GM21737 (cell line): ENCODE data around the gene POLR2E.
"Not testable (repeated sequence)": the region's sequence is repeated elsewhere in the genome, so short reads cannot be mapped to it uniquely, and the experiment has no call there.

Experiments
- ATAC-seq: cut with Tn5 transposase; IDR thresholded peaks from one replicate; pipeline ENCODE4 v1.9.1; 2021; ENCODE audit warnings: mild to moderate bottlenecking, moderate library complexity; ENCODE audit not compliant: unreplicated experiment

The POLR2E gene

DNA sequence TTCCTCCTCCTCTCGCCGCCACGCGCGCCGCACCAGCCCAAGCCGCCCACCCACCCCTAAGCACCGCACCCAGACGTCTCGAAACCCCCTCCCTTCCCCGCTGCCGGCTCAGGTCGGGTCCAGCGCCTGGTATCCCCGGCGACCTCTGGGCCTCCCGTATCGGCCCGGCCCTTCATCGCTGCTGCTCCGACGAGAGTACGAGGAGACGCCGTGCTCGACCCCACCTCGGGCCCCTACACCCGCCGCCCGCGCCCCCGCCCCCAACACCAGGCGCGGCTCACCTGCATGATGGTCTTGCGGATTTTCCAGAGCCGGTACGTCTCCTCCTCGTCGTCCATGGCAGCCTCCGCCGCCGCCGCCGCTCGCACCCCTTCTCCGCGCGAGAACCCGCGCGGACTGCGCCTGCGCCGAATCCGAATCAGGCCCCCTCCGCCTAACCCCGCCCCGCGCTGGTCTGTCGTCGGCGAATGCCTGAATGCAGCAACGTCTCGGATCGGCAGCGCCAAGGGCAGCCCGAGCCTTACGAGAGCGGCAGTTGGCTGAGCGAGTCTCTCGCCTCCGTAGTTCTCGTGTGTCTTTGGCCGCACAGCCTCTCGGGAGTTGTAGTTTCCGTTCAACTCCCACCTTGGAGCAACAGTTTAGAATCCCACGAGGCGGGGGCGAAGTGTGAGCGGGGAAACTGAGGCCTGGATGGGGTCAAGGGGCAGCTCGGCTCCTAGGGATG lies at the start of gene POLR2E:
TSS of gene POLR2E (minus strand) at position 398 of the 724 bp plus-strand sequence. CDS start at position 338, 60 bp downstream.
- ATAC-seq, result peak; percentile 78

DNA sequence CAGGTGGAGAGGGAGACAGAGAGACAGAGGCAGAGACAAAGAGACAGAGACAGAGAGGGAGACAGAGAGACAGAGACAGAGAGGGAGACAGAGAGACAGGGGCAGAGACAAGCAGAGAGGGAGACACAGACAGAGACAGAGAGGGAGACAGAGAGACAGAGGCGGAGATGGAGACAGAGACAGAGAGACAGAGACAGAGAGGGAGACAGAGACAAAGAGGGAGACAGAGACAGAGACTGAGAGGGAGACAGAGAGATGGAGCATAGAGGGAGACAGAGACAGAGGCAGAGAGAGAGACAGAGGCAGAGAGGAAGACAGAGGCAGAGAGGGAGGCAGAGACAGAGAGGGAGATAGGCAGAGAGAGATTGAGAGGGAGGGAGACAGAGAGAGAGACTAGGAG lies 49.6 kb upstream of the POLR2E start:
- no peak for ATAC-seq

DNA sequence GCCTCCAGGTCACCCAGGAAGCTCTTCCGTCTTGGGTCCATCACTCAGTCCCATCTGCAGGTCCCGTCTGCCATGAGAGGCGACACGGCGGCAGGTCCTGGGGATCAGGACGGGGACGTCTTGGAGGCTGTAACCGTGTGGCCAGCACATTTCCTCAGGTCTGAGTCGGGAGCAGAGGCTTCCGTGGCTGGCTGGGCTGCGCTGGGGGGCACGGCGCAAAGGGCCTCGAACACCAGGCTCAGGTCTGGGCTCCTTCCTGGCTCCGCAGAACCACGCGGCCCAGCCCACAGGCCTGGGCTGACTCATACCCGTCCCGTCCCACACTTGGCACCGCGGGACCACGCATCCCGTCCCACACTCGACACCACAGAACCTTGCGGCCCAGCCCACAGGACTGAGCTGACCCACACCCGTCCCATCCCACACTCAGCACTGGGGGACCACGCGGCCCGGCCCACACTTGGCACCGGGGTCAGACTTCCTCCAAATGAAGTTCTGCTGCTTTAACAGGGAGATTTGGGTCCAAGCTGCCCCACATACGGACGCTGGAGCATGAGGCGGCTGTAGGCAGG lies 48.7 kb upstream of the POLR2E start:
- no peak for ATAC-seq

DNA sequence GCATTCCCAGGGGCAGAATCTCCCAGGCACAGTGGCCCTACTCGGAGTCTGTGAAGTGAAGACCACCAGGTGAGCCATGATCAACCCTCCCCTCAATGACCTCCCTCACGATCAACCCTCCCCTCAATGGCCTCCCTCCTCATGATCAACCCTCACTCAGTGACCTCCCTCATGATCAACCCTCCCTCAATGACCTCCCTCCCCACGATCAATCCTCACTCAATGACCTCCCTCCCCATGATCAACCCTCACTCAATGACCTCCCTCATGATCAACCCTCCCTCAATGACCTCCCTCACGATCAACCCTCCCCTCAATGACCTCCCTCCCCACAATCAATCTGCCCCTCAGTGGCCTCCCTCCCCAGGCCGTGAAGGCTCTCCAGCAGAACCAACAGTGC lies 46.8 kb upstream of the POLR2E start:
- ATAC-seq, result no peak

DNA sequence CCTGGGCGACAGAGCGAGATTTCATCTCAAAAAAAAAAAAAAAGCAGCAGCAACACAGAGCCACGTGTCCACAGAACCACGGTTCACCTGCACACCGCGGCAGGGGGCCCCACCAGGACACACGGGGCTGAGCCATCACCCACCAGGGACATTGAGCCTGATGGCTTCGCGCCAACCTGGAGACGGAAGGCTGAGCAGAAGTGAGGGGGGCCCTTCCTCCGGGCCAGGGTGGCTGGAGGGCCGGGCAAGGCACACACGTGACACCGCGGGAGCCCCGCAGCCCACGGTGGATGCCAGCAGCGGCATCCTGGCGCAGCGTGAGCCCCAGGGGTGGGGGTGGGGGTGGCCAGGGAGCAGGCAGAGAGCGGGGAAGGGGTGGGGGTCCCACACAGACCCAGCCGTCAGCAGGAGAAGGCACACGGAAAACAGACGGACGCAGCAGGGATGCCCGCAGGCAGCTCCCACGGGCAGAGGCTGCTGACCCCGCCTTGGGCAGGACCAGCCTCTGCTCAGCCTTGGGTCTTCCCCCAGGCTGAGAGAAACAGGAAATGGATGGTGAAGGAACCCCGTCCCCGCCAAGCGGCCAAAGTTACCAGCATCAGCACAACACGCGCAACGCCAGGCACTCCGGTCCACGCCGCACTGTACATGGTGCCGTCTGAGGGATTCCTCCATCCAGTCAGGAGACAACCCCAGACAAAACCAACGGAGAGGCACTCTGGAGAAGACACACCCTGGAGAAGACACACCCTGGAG lies 45.3 kb upstream of the POLR2E start:
- no peak for ATAC-seq

DNA sequence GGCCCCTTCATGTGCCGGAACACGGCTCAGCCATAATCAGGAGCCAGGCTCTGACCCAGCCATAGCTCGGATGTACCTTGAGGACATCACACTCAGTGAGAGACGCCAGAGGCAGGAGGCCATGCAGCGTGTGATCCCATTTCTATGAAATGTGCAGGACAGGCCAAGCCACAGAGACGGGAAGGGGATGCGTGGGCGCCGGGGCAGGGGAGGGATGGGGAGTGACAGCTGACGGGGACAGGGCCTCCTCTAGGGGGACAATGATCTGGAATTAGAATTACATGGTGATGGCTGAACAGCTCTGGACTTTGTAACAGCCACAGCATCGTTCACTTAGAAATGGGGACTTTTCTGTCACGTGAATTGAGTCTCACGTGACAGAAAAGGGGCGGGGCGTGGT lies 44.0 kb upstream of the POLR2E start:
- no peak for ATAC-seq

DNA sequence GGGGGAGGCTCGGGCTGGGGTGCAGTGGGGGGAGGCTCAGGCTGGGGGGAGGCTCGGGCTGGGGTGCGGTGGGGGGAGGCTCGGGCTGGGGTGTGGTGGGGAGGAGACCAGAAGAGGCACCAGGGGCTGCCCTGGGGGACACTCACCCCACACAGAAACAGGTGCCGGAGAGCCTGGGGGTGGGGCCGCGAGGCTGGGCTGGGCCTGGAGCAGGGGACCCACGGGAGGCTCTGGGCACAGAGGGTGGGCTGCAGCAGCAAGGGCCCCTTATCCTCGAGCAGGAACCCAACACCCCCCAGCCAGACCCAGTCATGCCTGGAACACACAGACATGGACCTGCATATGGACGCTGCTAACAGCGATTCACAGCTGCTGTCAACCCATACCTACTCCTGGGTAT lies 42.9 kb upstream of the POLR2E start:
- ATAC-seq, result no peak

DNA sequence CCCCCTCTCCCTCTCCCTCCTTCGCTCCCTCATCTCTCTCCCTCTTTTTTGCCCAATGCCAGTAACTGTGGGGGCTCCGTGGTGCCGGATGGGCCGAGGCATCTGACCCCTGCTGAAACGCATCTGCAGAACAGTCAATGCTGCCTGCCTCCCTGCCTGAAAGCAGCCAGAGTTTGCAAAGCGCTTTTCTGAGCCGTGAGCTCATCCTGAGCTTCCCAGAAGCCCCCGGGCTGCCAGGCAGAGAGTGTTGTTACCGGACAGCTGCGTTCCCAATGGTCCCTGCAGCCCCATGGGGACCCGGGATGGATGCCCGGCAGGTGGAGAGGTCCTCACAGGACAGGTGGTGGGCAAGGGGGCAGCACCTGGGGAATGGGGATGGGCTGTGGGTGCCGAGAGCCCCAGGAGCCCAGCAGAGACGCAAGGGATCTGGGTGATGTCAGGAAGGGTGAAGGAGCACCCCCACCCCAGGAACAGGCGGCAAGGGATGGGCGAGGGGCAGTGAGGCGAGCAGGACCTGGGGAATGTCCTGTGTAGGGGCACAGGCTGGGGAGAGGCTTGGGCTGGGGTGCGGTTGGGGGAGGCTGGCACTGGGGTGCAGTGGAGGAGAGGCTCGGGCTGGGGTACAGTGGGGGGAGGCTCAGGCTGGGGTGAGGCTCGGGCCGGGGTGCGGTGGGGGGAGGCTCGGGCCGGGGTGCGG lies 41.6 kb upstream of the POLR2E start:
- ATAC-seq, result no peak

DNA sequence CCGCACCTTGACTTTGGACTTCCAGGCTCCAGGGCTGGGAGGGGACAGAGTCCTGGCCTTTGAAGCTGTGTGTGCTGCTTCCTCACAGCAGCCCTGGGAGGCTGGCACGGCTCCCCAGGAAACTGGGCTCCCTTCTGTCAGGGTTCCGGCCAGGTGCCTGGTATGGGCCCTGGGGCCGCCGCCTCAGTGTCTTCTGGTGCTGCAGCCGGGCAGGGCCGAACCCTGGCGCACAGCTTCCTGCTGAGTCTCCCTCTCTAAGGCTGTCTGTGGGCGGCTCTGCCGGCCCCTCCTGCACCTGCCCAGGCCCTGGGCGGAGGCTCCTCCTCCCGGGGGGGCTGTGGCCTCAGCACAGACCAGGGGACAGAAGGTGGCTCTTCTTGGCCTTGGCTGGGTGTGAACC lies 41.0 kb upstream of the POLR2E start:
- no peak for ATAC-seq

DNA sequence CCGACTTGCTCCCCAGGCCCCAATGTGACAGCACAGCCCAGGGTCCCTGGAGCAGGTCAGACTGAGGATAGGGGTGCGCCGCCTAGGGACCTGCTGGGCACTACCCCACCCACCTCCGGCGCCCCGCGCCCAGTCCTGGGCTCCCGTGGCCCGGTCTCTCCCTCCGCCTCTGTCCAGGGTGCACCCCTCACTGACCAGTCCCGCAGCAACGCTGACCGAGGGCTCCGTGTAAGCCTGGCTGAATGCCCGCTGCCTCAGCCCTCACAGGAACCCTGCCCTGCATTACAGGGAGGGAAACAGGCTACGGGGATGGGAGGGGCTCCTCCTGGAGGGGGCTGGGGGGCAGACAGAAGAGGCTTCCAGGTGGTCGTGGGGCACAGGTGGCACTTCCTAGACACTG lies 40.3 kb upstream of the POLR2E start:
- ATAC-seq, result no peak

DNA sequence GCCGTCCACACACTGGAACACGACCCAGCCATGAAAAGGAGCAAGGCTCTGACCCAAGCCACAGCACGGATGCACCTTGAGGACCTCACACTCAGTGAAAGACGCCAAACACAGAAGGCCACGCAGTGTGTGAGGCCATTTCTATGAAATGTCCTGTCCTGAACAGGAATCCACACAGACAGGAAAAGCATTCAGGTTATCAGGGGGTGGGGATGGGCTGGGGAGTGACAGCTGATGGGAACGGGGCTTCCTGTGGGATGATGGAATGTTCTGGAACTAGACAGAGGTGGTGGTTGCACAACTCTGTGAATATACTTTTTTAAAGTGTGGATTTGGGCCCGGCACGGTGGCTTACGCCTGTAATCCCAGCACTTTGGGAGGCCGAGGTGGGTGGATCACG lies 39.3 kb upstream of the POLR2E start:
- ATAC-seq, result no peak

DNA sequence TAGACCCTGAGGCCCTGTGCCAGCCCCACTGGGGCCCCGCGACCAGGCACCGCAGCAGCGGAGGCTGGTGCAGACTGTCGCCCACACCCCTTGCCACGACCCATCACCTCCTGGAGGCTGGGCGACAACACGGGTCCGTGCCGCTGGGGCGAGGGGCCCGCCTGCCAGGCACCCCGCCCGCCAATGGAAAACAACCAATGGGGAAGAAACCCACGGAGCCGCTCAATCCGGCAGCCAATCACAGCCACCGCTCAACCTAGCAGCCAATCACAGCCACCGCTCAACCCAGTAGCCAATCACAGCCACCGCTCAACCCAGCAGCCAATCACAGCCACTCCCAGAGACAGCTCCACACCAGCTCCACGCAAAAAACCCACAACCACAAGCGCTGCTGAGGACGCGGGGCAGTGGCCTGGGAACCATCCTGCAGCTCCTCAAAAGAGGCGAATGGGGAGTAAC lies 38.3 kb upstream of the POLR2E start:
- ATAC-seq, result peak; percentile 30

DNA sequence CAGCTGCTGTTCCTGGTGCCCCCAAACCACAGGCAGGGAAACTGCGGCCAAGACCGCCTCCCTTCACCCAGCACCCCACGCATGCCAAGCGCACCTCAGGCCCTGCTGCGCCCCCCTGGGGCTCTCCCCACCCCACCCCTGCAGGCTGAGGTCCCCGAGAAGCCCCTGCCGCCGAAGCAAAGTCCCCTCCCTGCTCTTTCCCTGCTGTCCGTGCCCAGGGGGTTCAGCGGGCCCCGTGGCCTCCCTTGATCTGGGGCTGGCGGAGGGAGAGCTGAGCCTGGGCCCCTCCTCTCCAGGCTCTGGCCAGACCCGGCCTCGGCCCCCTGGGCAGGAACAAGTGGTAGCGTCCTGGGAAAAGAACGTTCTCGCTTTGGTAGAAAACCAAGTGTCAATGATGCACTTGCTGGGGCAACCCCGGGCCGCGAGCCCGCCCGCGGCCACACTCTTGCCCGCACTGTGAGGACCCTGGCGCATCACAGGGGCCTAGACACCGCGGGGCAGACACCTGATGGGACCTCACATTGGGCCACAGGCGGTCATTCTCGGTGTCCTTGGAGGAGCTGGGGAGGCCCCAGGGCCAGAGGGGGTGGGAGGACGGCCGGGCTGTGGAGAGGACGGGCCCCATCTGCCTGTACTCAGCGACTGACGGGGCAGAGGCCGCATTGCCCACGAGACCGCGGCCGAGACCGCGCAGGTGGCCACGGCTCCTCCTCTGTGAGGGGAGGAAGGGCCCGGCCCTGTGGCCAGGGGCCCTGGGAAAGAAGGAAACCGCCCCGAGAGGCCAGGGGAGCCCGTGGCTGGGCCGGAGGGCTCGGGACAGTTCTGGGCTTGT lies 37.6 kb upstream of the POLR2E start:
- no peak for ATAC-seq

DNA sequence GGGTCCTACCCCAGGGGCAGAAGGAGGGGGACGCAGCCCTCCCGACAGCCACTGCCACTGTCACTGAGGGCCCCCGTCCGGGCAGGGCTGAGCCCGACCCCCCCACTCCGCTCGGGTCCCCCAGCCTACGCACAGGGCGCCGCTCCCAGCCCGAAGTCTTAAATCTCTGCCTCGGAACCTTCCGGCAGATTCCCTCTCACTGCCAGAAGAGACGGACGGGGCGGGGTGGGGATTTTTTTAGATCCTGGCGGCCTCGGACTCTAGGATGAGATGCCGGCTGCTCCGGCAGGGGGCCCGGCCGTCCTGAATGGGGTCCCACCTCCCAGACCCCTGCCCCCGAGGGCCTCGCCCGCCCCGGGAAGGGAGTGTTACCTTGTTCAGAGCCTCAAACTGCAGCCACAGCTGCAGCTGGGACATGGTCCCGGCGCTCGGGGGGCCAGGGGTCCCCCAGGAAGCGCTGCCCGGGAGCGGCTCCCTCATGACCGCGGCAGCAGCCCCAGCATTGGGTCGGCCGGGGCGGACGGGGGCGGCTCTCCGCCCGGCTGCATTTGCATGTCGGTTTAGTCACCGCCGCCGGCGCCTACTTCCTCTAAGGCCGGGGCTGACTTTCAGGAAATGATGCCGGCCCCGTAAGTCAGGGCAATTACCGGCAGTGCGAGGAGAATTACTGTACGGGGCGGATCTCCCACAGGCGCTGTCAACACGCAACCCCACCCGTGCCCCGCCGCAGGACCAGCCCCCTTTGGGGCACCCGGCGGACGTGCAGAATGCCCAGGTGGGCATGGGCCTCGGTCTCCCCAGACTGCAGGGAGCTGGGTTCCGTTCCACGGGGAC lies 36.8 kb upstream of the POLR2E start:
- peak; percentile 54 for ATAC-seq

DNA sequence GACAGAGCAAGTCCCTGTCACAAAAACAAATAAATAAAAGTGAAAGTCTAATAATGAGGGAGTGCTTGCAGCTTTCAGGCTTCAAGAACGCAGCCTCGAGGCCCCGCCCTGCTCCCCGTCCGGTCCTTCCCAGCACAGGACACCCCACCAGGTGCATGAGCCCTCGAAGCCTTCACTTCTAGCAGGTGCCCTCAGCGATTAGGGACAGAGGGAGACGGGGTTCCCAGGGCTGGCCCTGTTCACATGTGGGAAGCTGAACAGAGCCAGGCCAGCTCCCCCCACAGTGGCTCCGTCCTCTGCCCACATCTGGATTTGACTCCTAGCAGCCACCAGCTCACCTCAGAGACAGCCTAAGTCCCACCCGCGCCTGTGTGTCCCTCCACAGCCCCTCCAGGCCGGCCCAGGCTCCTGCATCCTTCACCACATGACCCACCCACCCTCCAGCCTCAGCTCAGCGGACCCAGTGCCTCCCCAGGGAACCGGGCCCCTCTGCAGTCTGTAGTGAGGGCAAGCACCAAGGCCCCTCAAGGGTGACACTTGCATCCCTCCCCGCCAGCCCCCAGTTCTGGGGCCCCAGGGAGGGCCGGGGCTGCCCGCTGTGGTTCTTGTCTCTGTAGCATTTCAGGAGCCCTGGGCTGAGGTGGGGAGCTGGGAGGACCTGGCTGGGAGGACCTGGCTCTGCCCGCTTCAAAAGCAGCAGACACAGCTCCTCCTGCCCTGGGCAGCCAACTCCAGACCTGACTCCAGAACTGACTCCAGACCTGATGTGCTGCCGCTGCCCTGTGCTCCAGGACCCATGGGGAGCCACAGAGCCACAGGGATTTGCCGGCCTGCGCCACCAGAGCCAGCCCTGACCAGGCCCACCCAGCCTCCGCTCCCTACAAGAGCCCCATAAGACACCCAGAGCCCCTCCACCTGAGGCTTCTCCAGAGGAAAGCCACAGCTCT lies 35.9 kb upstream of the POLR2E start:
- no peak for ATAC-seq

DNA sequence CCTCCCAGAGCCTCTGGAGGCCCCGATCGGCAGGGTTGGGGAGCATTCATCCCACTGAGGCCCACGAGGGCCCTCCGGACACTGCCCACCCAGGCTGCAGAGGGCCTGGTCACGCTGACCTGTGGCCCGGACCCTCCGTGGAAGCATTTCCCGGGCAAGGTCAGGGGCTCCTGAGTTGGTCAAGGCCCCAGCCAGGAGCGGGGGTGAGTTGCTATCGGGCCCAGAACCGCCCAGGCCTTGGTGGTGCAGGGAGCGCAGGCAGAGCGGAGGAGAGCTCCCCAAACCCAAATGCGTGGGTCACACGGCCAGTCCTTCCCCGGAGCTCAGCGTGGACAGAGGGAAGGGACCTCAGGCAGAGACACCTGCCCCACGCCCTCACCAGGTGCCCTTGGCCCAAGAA lies 34.4 kb upstream of the POLR2E start:
- ATAC-seq, result no peak

DNA sequence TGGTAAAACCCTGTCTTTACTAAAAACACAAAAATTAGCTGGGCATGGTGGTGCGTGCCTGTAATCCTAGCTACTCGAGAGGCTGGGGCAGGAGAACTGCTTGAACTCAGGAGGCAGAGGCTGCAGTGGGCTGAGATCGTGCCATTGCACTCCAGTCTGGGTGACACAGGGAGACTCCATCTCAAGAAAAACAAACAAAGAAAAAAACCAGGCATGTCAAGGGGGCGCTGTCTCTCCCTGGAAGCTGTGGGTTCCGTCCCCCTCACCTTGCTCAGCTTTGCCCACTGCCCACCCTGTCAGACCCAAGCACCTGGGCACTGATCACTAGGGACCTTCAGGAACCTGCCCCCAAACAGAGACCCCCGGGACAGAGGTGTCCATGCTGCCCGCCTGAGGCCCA lies 33.9 kb upstream of the POLR2E start:
- not testable (repeated sequence) for ATAC-seq

DNA sequence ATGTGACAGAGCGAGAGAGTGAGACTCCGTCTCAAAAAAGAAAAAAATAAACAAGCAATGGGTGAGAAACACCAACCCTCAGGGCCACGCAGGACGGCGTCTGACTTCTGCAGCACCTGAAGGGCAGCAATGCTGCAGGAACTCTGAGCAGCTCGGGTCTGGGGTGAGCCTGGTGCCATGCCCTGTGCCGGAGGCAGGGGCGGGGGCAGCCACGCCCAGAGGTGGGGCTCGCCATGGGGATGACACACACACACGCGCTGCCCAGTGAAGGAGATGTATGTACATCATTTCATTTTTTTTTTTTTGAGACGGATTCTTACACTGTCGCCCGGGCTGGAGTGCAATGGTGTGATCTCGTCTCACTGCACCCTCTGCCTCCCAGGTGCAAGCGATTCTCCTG lies 32.9 kb upstream of the POLR2E start:
- ATAC-seq, result no peak
